OCI-LY7 (cell line): ENCODE results near the gene GNG12. TPM values are rescaled to one million over a fixed set of nuclear protein-coding genes. Genes with fewer than 3 reads are reported as not detected.

Experiments used
- BruUV-seq: library from RNA; stranded (reverse); fragments of 400-500 nt; replicated peaks from 2 replicates; lab custom pipeline; 2021; lab: Mats Ljungman, UMichigan
- CTCF ChIA-PET: fragments of 300-600 bp; sonication (Branson Sonifier 250); formaldehyde crosslinking; loops from one replicate; lab custom pipeline; 2022; ENCODE audit warnings: antibody characterized with exemption; ENCODE audit not compliant: unreplicated experiment; lab: Charles Lee
- POLR2A ChIA-PET: fragments of 300-600 bp; sonication (Branson Sonifier 250); formaldehyde crosslinking; loops from one replicate; lab custom pipeline; 2022; ENCODE audit warnings: antibody characterized with exemption; lab: Charles Lee
- DNase-seq: peaks from one replicate; pipeline ENCODE4 v3.0.0-alpha.2; 2015; ENCODE audit warnings: low spot score
- H2AFZ ChIP-seq: fragments of 200-600 bp; sonication (generic), shearing (Covaris generic); 2 replicates; pipeline ENCODE4 v1.6.1; 2014; ENCODE audit warnings: mild to moderate bottlenecking, antibody characterized with exemption, low read length, moderate library complexity
- H3K27ac ChIP-seq: fragments of 200-600 bp; sonication (generic); 2 replicates; pipeline ENCODE4 v1.5.1; 2014; ENCODE audit warnings: mixed run types, low read depth, mild to moderate bottlenecking, moderate library complexity, low read length, inconsistent platforms; ENCODE audit not compliant: poor library complexity, severe bottlenecking
- H3K36me3 ChIP-seq: fragments of 200-600 bp; sonication (generic); 2 replicates; pipeline ENCODE4 v1.6.1; 2014; ENCODE audit warnings: mild to moderate bottlenecking, antibody characterized with exemption, low read length, moderate library complexity, mixed read lengths; ENCODE audit not compliant: insufficient read depth
- H3K4me1 ChIP-seq: fragments of 200-600 bp; sonication (generic); 2 replicates; pipeline ENCODE4 v1.5.1; 2014; ENCODE audit warnings: mild to moderate bottlenecking, low read length; ENCODE audit not compliant: insufficient read depth, poor library complexity, severe bottlenecking
- H3K4me2 ChIP-seq: fragments of 200-600 bp; sonication (generic); 2 replicates; pipeline ENCODE4 v1.6.1; 2014; ENCODE audit warnings: mild to moderate bottlenecking, low read length
- H3K4me3 ChIP-seq: fragments of 200-600 bp; sonication (generic); 2 replicates; pipeline ENCODE4 v1.5.1; 2014; ENCODE audit warnings: mild to moderate bottlenecking, low read depth, low read length; ENCODE audit not compliant: poor library complexity, severe bottlenecking
- H3K79me2 ChIP-seq: fragments of 200-600 bp; sonication (generic); 2 replicates; pipeline ENCODE4 v1.6.1; 2016; ENCODE audit warnings: low read depth, mild to moderate bottlenecking, low read length, moderate library complexity, mixed read lengths; ENCODE audit not compliant: insufficient read depth
- H3K9me2 ChIP-seq: fragments of 200-600 bp; sonication (generic); 2 replicates; pipeline ENCODE4 v1.6.1; 2016; ENCODE audit warnings: mild to moderate bottlenecking, low read length, mixed read lengths; ENCODE audit not compliant: insufficient read depth
- H3K9me3 ChIP-seq: fragments of 200-600 bp; sonication (generic); 2 replicates; pipeline ENCODE4 v1.6.1; 2014; ENCODE audit warnings: mild to moderate bottlenecking, mixed run types, low read length, mixed read lengths
- H4K20me1 ChIP-seq: fragments of 200-600 bp; sonication (generic); 2 replicates; pipeline ENCODE4 v1.6.1; 2014; ENCODE audit warnings: mild to moderate bottlenecking, antibody characterized with exemption, low read length, moderate library complexity, mixed read lengths; ENCODE audit not compliant: insufficient read depth
- CTCF ChIP-seq: fragments of 200-600 bp; sonication (generic); conservative IDR thresholded peaks from 2 replicates; pipeline ENCODE4 v1.5.1; 2014; ENCODE audit warnings: mild to moderate bottlenecking, antibody characterized with exemption, low read length, moderate library complexity, mixed read lengths
- EZH2phosphoT487 ChIP-seq: fragments of 200-600 bp; sonication (generic); IDR thresholded peaks from 2 replicates; pipeline ENCODE4 v1.6.1; 2018; ENCODE audit warnings: low read depth, borderline replicate concordance, mild to moderate bottlenecking, mixed run types, antibody characterized with exemption, low read length, moderate library complexity, mixed read lengths
- intact Hi-C: fragments of 100-400 bp; cut with micrococcal nuclease; formaldehyde crosslinking; loops from one replicate; pipeline ENCODE4 v1.10.0; 2022; ENCODE audit not compliant: unreplicated experiment
- total RNA-seq, 2 experiments: library from RNA; depleted of rRNA in 1 of 2; stranded (reverse); fragments of >200 nt in 1 of 2; shearing (Covaris generic) in 1 of 2; gene quantifications; 2 replicates each; pipeline ENCODE4 v1.2.3, GENCODE V29; 2014 to 2022

Gene GNG12
- total RNA-seq, 2 experiments from 2014 or later: 0.10 TPM; not detected in 1

- Histone ChIP-seq H3K4me1 (peaks cover 74% of the 10 kb centered on the region), H3K79me2 (peaks cover 11% of the 10 kb centered on the region; the same call in 1 of the 2 replicates), H3K4me2 (peak overlapping the region; percentile 95), H3K27ac (peak overlapping the region; percentile 96), H3K9me3 (no peaks in the 10 kb centered on the region), H4K20me1 (no peaks in the 10 kb centered on the region), H3K4me3 (peak overlapping the region; percentile 67), H3K36me3 (no peaks in the 10 kb centered on the region), H2AFZ (peak overlapping the region; percentile 67), H3K9me2 (no peaks in the 10 kb centered on the region)
- CTCF ChIA-PET: no interaction called here
- intact Hi-C loops: loop anchor here (1.0 to 10.0 kb wide), 6 partner anchors 23 to 971 kb away; partner anchors contain the start of genes GADD45A and SLC35D1
- POLR2A ChIA-PET: interaction anchor here (0.5 to 11.8 kb wide), 13 partner anchors 9 to 199 kb away, joined by 3 to 123 read pairs (median 9); partner anchors contain the start of gene GADD45A
- TSS peak; percentile 96 for BruUV-seq
- DNase-seq: peak; percentile 93
- TF ChIP-seq EZH2phosphoT487 (no peak), CTCF (no peak)
Measured at GRCh38 chr1:67735806-67736627, 97.2 kb downstream of the GNG12 start.

- ChIA-PET POLR2A (interaction anchor here (1.0 to 11.8 kb wide), 8 partner anchors 9 to 198 kb away, joined by 3 to 123 read pairs (median 30); partner anchors contain the start of gene GADD45A), CTCF (interaction anchor here (1.2 to 1.7 kb wide), 2 partner anchors 14 to 22 kb away, joined by 3 to 6 read pairs; no protein-coding TSS in a partner anchor)
- peak overlapping the region; percentile 96 for H3K27ac ChIP-seq
- peak overlapping the region; percentile 95 for H3K4me2 ChIP-seq
- no TSS peak for BruUV-seq
- peak overlapping the region; percentile 6; the same call in 1 of the 2 replicates for H2AFZ ChIP-seq
- no peaks in the 10 kb centered on the region for H3K9me2 ChIP-seq
- peaks cover 66% of the 10 kb centered on the region for H3K4me1 ChIP-seq
- H3K36me3 ChIP-seq: no peaks in the 10 kb centered on the region
- H3K4me3 ChIP-seq: peak overlapping the region; percentile 67
- no peaks in the 10 kb centered on the region for H3K9me3 ChIP-seq
- no peak for DNase-seq
- H4K20me1 ChIP-seq: no peaks in the 10 kb centered on the region
- intact Hi-C loops: loop anchor here (2.0 to 10.0 kb wide), 3 partner anchors 22 to 970 kb away; partner anchors contain the start of gene SLC35D1
- TF ChIP-seq EZH2phosphoT487 (no peak), CTCF (no peak)
- peaks cover 11% of the 10 kb centered on the region; the same call in 1 of the 2 replicates for H3K79me2 ChIP-seq
Measured at GRCh38 chr1:67735206-67735605, 98.1 kb downstream of the GNG12 start.
